ENCODE measurements around the gene JAK3. TPM values are rescaled to one million over a fixed set of nuclear protein-coding genes. Genes with fewer than 3 reads are reported as not detected.

Gene JAK3
- total RNA-seq, 1 donor from 2014 or later, result 256 TPM

- DNase-seq (no peak), ATAC-seq (ENCODE audit: low read depth) (no peak)
- ChIA-PET POLR2A (interaction anchor here (0.6 to 3.8 kb wide), 4 partner anchors 11 to 134 kb away, joined by 3 to 25 read pairs (median 5); partner anchors contain the start of gene CCDC124), CTCF (no interaction called here)
- H3K27ac Mint-ChIP-seq, result no peak overlapping the region
- H3K4me3 Mint-ChIP-seq, result no peak overlapping the region
- intact Hi-C loops (cut with micrococcal nuclease), result no loop called here
- H3K4me1 Mint-ChIP-seq, result peaks cover 23% of the 10 kb centered on the region
- TF ChIP-seq CTCF (IDR thresholded peaks at IDR 0.05), result no peak
- H3K27me3 Mint-ChIP-seq, result no peaks in the 10 kb centered on the region
- peaks cover 42% of the 10 kb centered on the region for H3K36me3 Mint-ChIP-seq (ENCODE audit: low read depth)
- H3K9me3 Mint-ChIP-seq, result no peaks in the 10 kb centered on the region
These were observed 18.7 kb upstream of the JAK3 start for GRCh38 chr19:17866312-17866963.

GRCh38 chr19:17865364-17866311 lies 17.9 kb upstream of the JAK3 start:
- no peak for TF ChIP-seq CTCF (IDR thresholded peaks at IDR 0.05)

GRCh38 chr19:17863520-17864182 lies 15.9 kb upstream of the JAK3 start:
- H3K27me3 Mint-ChIP-seq, result no peaks in the 10 kb centered on the region
- peaks cover 60% of the 10 kb centered on the region for H3K36me3 Mint-ChIP-seq (ENCODE audit: low read depth)
- DNase-seq, result no peak
- no peak overlapping the region for H3K4me3 Mint-ChIP-seq
- POLR2A ChIA-PET, result interaction anchor here (0.6 to 3.8 kb wide), 8 partner anchors 11 to 1985 kb away, joined by 3 to 25 read pairs (median 4); partner anchors contain the start of genes CCDC124 and JAK3
- TF ChIP-seq CTCF (IDR thresholded peaks at IDR 0.05), result no peak
- peak overlapping the region; percentile 53 for H3K27ac Mint-ChIP-seq
- no peak for ATAC-seq (ENCODE audit: low read depth)
- H3K4me1 Mint-ChIP-seq, result peaks cover 43% of the 10 kb centered on the region
- intact Hi-C loops (cut with micrococcal nuclease), result no loop called here
- H3K9me3 Mint-ChIP-seq, result no peaks in the 10 kb centered on the region
- CTCF ChIA-PET, result interaction anchor here (1.4 kb wide), 1 partner anchor 69 kb away, joined by 5 read pairs; no protein-coding TSS in a partner anchor

More at GRCh38 chr19:17865364-17866311, 17.9 kb upstream of the JAK3 start:
- Mint-ChIP-seq H3K4me3 (no peak overlapping the region), H3K27ac (no peak overlapping the region), H3K27me3 (no peaks in the 10 kb centered on the region), H3K36me3 (ENCODE audit: low read depth) (peaks cover 49% of the 10 kb centered on the region), H3K4me1 (peaks cover 30% of the 10 kb centered on the region), H3K9me3 (no peaks in the 10 kb centered on the region)
- CTCF ChIA-PET, result no interaction called here
- POLR2A ChIA-PET, result interaction anchor here (0.6 to 3.8 kb wide), 9 partner anchors 11 to 135 kb away, joined by 3 to 25 read pairs (median 5); partner anchors contain the start of genes CCDC124, FCHO1 and JAK3
- intact Hi-C loops (cut with micrococcal nuclease), result no loop called here
- ATAC-seq (ENCODE audit: low read depth), result no peak
- no peak for DNase-seq

- intact Hi-C loops (cut with micrococcal nuclease), result no loop called here
- DNase-seq, result no peak
- POLR2A ChIA-PET, result interaction anchor here (0.5 to 4.2 kb wide), 9 partner anchors 12 to 1986 kb away, joined by 3 to 121 read pairs (median 4); partner anchors contain the start of genes CCDC124 and JAK3
- Mint-ChIP-seq H3K27me3 (no peaks in the 10 kb centered on the region), H3K9me3 (no peaks in the 10 kb centered on the region), H3K36me3 (ENCODE audit: low read depth) (peaks cover 60% of the 10 kb centered on the region), H3K4me3 (peak overlapping the region; percentile 99), H3K27ac (peak overlapping the region; percentile 98), H3K4me1 (peaks cover 43% of the 10 kb centered on the region)
- CTCF ChIA-PET, result interaction anchor here (1.4 kb wide), 1 partner anchor 69 kb away, joined by 5 read pairs; no protein-coding TSS in a partner anchor
- TF ChIP-seq CTCF (IDR thresholded peaks at IDR 0.05), result no peak
- no peak for ATAC-seq (ENCODE audit: low read depth)
These were observed 15.1 kb upstream of the JAK3 start for GRCh38 chr19:17862711-17863519.
